ENCODE results near the gene CLN6. TPM values are rescaled to one million over a fixed set of nuclear protein-coding genes. Genes with fewer than 3 reads are reported as not detected.

The CLN6 gene
- total RNA-seq: 10 to 100 TPM; 25.0 to 38.6 (median 29.7) TPM
- 10 to 100 TPM in 2 of 3 donors, 1 to 10 TPM in 1; 9.8 to 21.7 (median 18.1) TPM for polyA plus RNA-seq
- long read RNA-seq, donor 1, transcript CLN6-201 (7 exons, 2,243 nt): major isoform, 6 of 11 reads
- long read RNA-seq, donor 1, partial matches to known transcripts: 0 of 11 reads
- long read RNA-seq, donor 1, other reads (novel, unspliced or antisense): 0 of 11 reads
- long read RNA-seq, donor 2, partial matches to known transcripts: 0 of 8 reads
- long read RNA-seq, donor 2, other reads (novel, unspliced or antisense): 0 of 8 reads

- TF ChIP-seq CTCF (IDR thresholded peaks at IDR 0.05 in 8 of 11, conservative IDR thresholded peaks at IDR 0.05 in 3 of 11) (no peak), POLR2A (IDR thresholded peaks at IDR 0.05) (peak in 1 of 3 donors; percentile 21), POLR2AphosphoS5 (IDR thresholded peaks at IDR 0.05) (peak; percentile 71 to 79 (median 76))
- peaks cover 13 to 77% (median 35%) of the 10 kb centered on the region in 6 donors for H3K4me1 ChIP-seq
- H3K36me3 ChIP-seq: no peaks in the 10 kb centered on the region
- peak; percentile 96 for DNase-seq
- H3K4me3 ChIP-seq: peak within 1 kb of the TSS; percentile 81 to 96 (median 92)
- H3K27me3 ChIP-seq (replicated peaks in 1 of 7): no peaks in the 10 kb centered on the region
- 0 to 1% (median 1%) methylated on average over 18 to 82 of the region's 82 CpGs for WGBS, 5 donors
- no peaks in the 10 kb centered on the region for H3K9me3 ChIP-seq
- intact Hi-C loops (cut with DNase I; ENCODE audit: low total_unique reads): loop anchor here (10.0 kb wide), 1 partner anchor 55 kb away; no protein-coding TSS in a partner anchor
- H3K27ac ChIP-seq: peak within 1 kb of the TSS; percentile 43 to 93 (median 86)
Measured at GRCh38 chr15:68229386-68230156, at the start of gene CLN6. TSS of gene CLN6 (minus strand) at chr15:68229728. CDS start at chr15:68229584, 144 bp downstream.

- DNase-seq: peak; percentile 21
- no peaks in the 10 kb centered on the region for H3K27me3 ChIP-seq (replicated peaks in 1 of 7)
- peak overlapping the region; percentile 61 to 95 (median 84) for H3K4me3 ChIP-seq
- H3K36me3 ChIP-seq: peaks cover 0 to 1% (median 0%) of the 10 kb centered on the region in 6 donors
- WGBS, 5 donors: 2 to 4% (median 2%) methylated on average over 23 of the region's 23 CpGs
- peaks cover 36 to 71% (median 64%) of the 10 kb centered on the region in 6 donors for H3K4me1 ChIP-seq
- H3K9me3 ChIP-seq: no peaks in the 10 kb centered on the region
- H3K27ac ChIP-seq: peak overlapping the region; percentile 94 to 99 (median 98)
- TF ChIP-seq POLR2A (IDR thresholded peaks at IDR 0.05): no peak
- TF ChIP-seq CTCF (IDR thresholded peaks at IDR 0.05 in 8 of 11, conservative IDR thresholded peaks at IDR 0.05 in 3 of 11): no peak
- no peak for TF ChIP-seq POLR2AphosphoS5 (IDR thresholded peaks at IDR 0.05)
- intact Hi-C loops (cut with DNase I; ENCODE audit: low total_unique reads): no loop called here
Measured at GRCh38 chr15:68278595-68279405, 49.3 kb upstream of the CLN6 start.

- Histone ChIP-seq H3K4me1 (peaks cover 36 to 66% (median 58%) of the 10 kb centered on the region in 6 donors), H3K4me3 (peak overlapping the region; percentile 61 to 95 (median 84)), H3K36me3 (no peaks in the 10 kb centered on the region), H3K27me3 (replicated peaks in 1 of 7) (no peaks in the 10 kb centered on the region), H3K9me3 (no peaks in the 10 kb centered on the region), H3K27ac (peak overlapping the region; percentile 94 to 99 (median 98))
- WGBS, 5 donors: 0 to 1% (median 0%) methylated on average over 7 to 22 of the region's 22 CpGs
- no peak for DNase-seq
- TF ChIP-seq POLR2A (IDR thresholded peaks at IDR 0.05) (no peak), CTCF (IDR thresholded peaks at IDR 0.05 in 8 of 11, conservative IDR thresholded peaks at IDR 0.05 in 3 of 11) (peak in 9 of 11 experiments; percentile 27 to 63 (median 46))
- intact Hi-C loops (cut with DNase I; ENCODE audit: low total_unique reads): no loop called here
Measured at GRCh38 chr15:68278345-68278594, 48.7 kb upstream of the CLN6 start.

Data from spleen (tissue), 13 donors.